Osteocyte (in vitro differentiated cells): Measurements from ENCODE around the gene IGSF22. TPM values are rescaled to one million over a fixed set of nuclear protein-coding genes. Genes with fewer than 3 reads are reported as not detected.

Experiments
- DNase-seq: peaks from one replicate; pipeline ENCODE4 v3.0.0; 2021; ENCODE audit warnings: mixed read lengths; ENCODE audit not compliant: unreplicated experiment; ENCODE audit errors: extremely low spot score
- H3K27ac Mint-ChIP-seq: one replicate; pipeline ENCODE4 v1.8.0; 2021; ENCODE audit warnings: mild to moderate bottlenecking, mixed read lengths; ENCODE audit not compliant: unreplicated experiment
- H3K27me3 Mint-ChIP-seq: one replicate; pipeline ENCODE4 v1.8.0; 2021; ENCODE audit warnings: mixed read lengths; ENCODE audit not compliant: unreplicated experiment
- H3K36me3 Mint-ChIP-seq: one replicate; pipeline ENCODE4 v1.8.0; 2021; ENCODE audit warnings: mixed read lengths; ENCODE audit not compliant: unreplicated experiment
- H3K4me1 Mint-ChIP-seq: one replicate; pipeline ENCODE4 v1.8.0; 2021; ENCODE audit warnings: mixed read lengths; ENCODE audit not compliant: unreplicated experiment
- H3K4me3 Mint-ChIP-seq: one replicate; pipeline ENCODE4 v1.8.0; 2021; ENCODE audit warnings: mild to moderate bottlenecking, moderate library complexity, mixed read lengths; ENCODE audit not compliant: unreplicated experiment
- H3K9me3 Mint-ChIP-seq: one replicate; pipeline ENCODE4 v1.8.0; 2021; ENCODE audit warnings: mixed read lengths; ENCODE audit not compliant: unreplicated experiment
- CTCF ChIP-seq: fragments of 200-600 bp; sonication (generic); IDR thresholded peaks from 2 replicates; pipeline ENCODE4 v1.5.0; 2021; ENCODE audit warnings: antibody characterized with exemption, mild to moderate bottlenecking, moderate library complexity
- total RNA-seq: library from RNA; stranded (reverse); gene quantifications from 2 replicates; pipeline ENCODE4 v1.2.1, GENCODE V29; 2021

IGSF22 gene
- total RNA-seq, 1 donor from 2014 or later: not detected

- Mint-ChIP-seq H3K36me3 (no peaks in the 10 kb centered on the region), H3K9me3 (no peaks in the 10 kb centered on the region), H3K4me1 (no peaks in the 10 kb centered on the region), H3K27me3 (peaks cover 33% of the 10 kb centered on the region), H3K27ac (no peak overlapping the region), H3K4me3 (no peak overlapping the region)
- no peak for TF ChIP-seq CTCF
- DNase-seq: no peak
These were observed 10.5 kb downstream of the IGSF22 start for GRCh38 chr11:18715476-18715875.

GRCh38 chr11:18714443-18714780 is 11.6 kb downstream of the IGSF22 start:
- no peak overlapping the region for H3K27ac Mint-ChIP-seq
- TF ChIP-seq CTCF: no peak
- peaks cover 42% of the 10 kb centered on the region for H3K27me3 Mint-ChIP-seq
- no peaks in the 10 kb centered on the region for H3K4me1 Mint-ChIP-seq
- no peaks in the 10 kb centered on the region for H3K9me3 Mint-ChIP-seq
- no peak overlapping the region for H3K4me3 Mint-ChIP-seq
- no peak for DNase-seq
- no peaks in the 10 kb centered on the region for H3K36me3 Mint-ChIP-seq

- Mint-ChIP-seq H3K27me3 (peaks cover 45% of the 10 kb centered on the region), H3K9me3 (no peaks in the 10 kb centered on the region), H3K36me3 (no peaks in the 10 kb centered on the region), H3K4me1 (no peaks in the 10 kb centered on the region), H3K27ac (no peak overlapping the region), H3K4me3 (no peak overlapping the region)
- no peak for TF ChIP-seq CTCF
- DNase-seq: no peak
These were observed 12.1 kb downstream of the IGSF22 start for GRCh38 chr11:18713646-18714442.

- DNase-seq: no peak
- no peak overlapping the region for H3K27ac Mint-ChIP-seq
- no peaks in the 10 kb centered on the region for H3K36me3 Mint-ChIP-seq
- H3K27me3 Mint-ChIP-seq: peaks cover 33% of the 10 kb centered on the region
- no peak for TF ChIP-seq CTCF
- no peaks in the 10 kb centered on the region for H3K9me3 Mint-ChIP-seq
- H3K4me3 Mint-ChIP-seq: no peak overlapping the region
- no peaks in the 10 kb centered on the region for H3K4me1 Mint-ChIP-seq
These were observed 15.4 kb downstream of the IGSF22 start for GRCh38 chr11:18710545-18710944.

GRCh38 chr11:18709414-18709813 is 16.6 kb downstream of the IGSF22 start:
- Mint-ChIP-seq H3K9me3 (no peaks in the 10 kb centered on the region), H3K27ac (no peak overlapping the region), H3K27me3 (peaks cover 29% of the 10 kb centered on the region), H3K4me3 (no peak overlapping the region), H3K36me3 (no peaks in the 10 kb centered on the region), H3K4me1 (no peaks in the 10 kb centered on the region)
- no peak for DNase-seq
- TF ChIP-seq CTCF: no peak
